Lower leg skin (tissue), 4 donors: ENCODE results near the gene TULP1. TPM values are rescaled to one million over a fixed set of nuclear protein-coding genes. Genes with fewer than 3 reads are reported as not detected.

Experiments
- DNase-seq, 2 donors: peaks; one replicate each; pipeline ENCODE4 v3.0.0-alpha.2; 2019; ENCODE audit warnings: low spot score in 2 of 2
- H3K4me3 ChIP-seq: fragments of 200-600 bp; sonication (generic); 2 replicates; pipeline ENCODE4 v1.5.1; 2017; ENCODE audit warnings: mild to moderate bottlenecking, low read depth; ENCODE audit not compliant: poor library complexity, severe bottlenecking
- CTCF ChIP-seq, 3 donors: fragments of 450-650 bp; IDR thresholded peaks; one replicate each; pipeline ENCODE4 v1.5.1; 2016; ENCODE audit warnings: antibody characterized with exemption in 3 of 3, mild to moderate bottlenecking in 3 of 3, moderate library complexity in 2 of 3
- POLR2A ChIP-seq, 2 donors: fragments of 450-650 bp; IDR thresholded peaks; one replicate each; pipeline ENCODE4 v1.6.1; 2016 to 2017; ENCODE audit warnings: antibody characterized with exemption in 2 of 2, mild to moderate bottlenecking in 1 of 2, moderate library complexity in 1 of 2
- WGBS, 2 donors: methylation state at CpG; one replicate each; pipeline ENCODE4 v1.1.5; 2018; 5-methylcytosine and 5-hydroxymethylcytosine counted together
- intact Hi-C: fragments of 100-400 bp; cut with DNase I; formaldehyde crosslinking; loops from one replicate; pipeline ENCODE4 v1.15.0; 2023; ENCODE audit warnings: low total_unique reads
- total RNA-seq, 4 donors: library from RNA; depleted of rRNA; stranded (reverse); fragments of >200 nt; gene quantifications; one replicate each; pipeline ENCODE4 v1.1.0, GENCODE V29; 2016

The TULP1 gene
- total RNA-seq, 4 donors from 2014 or later, result 0.61 to 0.65 TPM; not detected in 2

- DNase-seq, result no peak
- H3K4me3 ChIP-seq, result no peak overlapping the region
- 57% methylated on average over 5 of the region's 5 CpGs for WGBS, 2 donors
- no peak for TF ChIP-seq POLR2A (IDR thresholded peaks at IDR 0.05)
- no peak for TF ChIP-seq CTCF (IDR thresholded peaks at IDR 0.05)
- intact Hi-C loops, result no loop called here
Observed at GRCh38 chr6:35491558-35492257, 21.0 kb downstream of the TULP1 start.

GRCh38 chr6:35490821-35491557, 21.7 kb downstream of the TULP1 start:
- no peak for TF ChIP-seq POLR2A (IDR thresholded peaks at IDR 0.05)
- TF ChIP-seq CTCF (IDR thresholded peaks at IDR 0.05), result no peak
- no peak for DNase-seq
- no peak overlapping the region for H3K4me3 ChIP-seq
- 46 to 49% methylated on average over 8 of the region's 8 CpGs for WGBS, 2 donors
- intact Hi-C loops, result no loop called here

- TF ChIP-seq CTCF (IDR thresholded peaks at IDR 0.05) (no peak), POLR2A (IDR thresholded peaks at IDR 0.05) (no peak)
- WGBS, 2 donors, result 11 to 19% methylated on average over 11 to 28 of the region's 28 CpGs
- peak in 1 of 2 donors; percentile 93 for DNase-seq
- intact Hi-C loops, result no loop called here
- H3K4me3 ChIP-seq, result no peak overlapping the region
Observed at GRCh38 chr6:35489995-35490791, 22.5 kb downstream of the TULP1 start.

DNA sequence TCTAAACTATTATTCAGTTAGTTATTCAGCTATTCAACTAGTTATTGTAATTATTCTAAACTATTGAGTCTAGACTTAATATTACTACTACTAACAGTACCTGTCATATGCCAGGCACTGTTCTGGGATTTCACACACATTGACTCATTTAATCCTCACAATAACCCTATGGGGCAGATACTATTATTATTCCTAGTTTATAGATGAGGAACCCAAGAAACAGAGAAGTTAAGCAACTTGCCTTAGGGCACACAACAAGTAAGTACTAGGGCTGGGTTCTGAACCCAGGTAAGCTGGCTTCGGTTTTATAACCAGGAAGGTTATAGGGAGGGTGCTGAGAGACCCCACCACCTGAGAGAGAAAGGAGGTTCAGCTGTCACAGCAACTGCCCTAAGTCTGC, 23.6 kb downstream of the TULP1 start:
- H3K4me3 ChIP-seq, result no peak overlapping the region
- TF ChIP-seq CTCF (IDR thresholded peaks at IDR 0.05), result no peak
- TF ChIP-seq POLR2A (IDR thresholded peaks at IDR 0.05), result no peak
- WGBS, 2 donors, result 45 to 71% methylated on average over 1 of the region's 1 CpG
- intact Hi-C loops, result no loop called here
- DNase-seq, result no peak

GRCh38 chr6:35488517-35488862, 24.2 kb downstream of the TULP1 start:
- intact Hi-C loops, result no loop called here
- H3K4me3 ChIP-seq, result no peak overlapping the region
- WGBS, 2 donors, result 69 to 70% methylated on average over 9 of the region's 9 CpGs
- no peak for DNase-seq
- TF ChIP-seq POLR2A (IDR thresholded peaks at IDR 0.05) (no peak), CTCF (IDR thresholded peaks at IDR 0.05) (no peak)
